ENCODE measurements around the gene ZNF451. TPM values are rescaled to one million over a fixed set of nuclear protein-coding genes. Genes with fewer than 3 reads are reported as not detected.

Gene ZNF451
- polyA plus RNA-seq, 2 of the 4 experiments (the other 2 are of a cell fraction) = 8.9 to 23.0 TPM

- ATAC-seq (no peak), FAIRE-seq (no peak), DNase-seq (ENCODE audit: low read depth in 1 of 2, low spot score in 1 of 2) (no peak)
- Histone ChIP-seq H3K4me3 (no peak overlapping the region), H3K9me3 (no peaks in the 10 kb centered on the region), H3K4me2 (no peak overlapping the region), H3K4me1 (no peaks in the 10 kb centered on the region), H3K27ac (no peak overlapping the region)
- 95% methylated on average over 11 of the region's 11 CpGs for WGBS (ENCODE audit: missing lambda C conversion rate)
- POLR2A ChIA-PET = no interaction called here
- TF ChIP-seq NFE2L2 (conservative IDR thresholded peaks at IDR 0.05; ENCODE audit: low read length) (no peak), EP300 (IDR thresholded peaks at IDR 0.05) (no peak), SMC3 (IDR thresholded peaks at IDR 0.05) (no peak), HOXB5 (CRISPR knock-in tag; IDR thresholded peaks at IDR 0.05) (no peak), POLR2A (IDR thresholded peaks at IDR 0.05; ENCODE audit: low read length) (no peak), FOSB (CRISPR knock-in tag; IDR thresholded peaks at IDR 0.05) (no peak), MAFK (IDR thresholded peaks at IDR 0.05; ENCODE audit: partially characterized antibody) (no peak), KDM1A (IDR thresholded peaks at IDR 0.05; ENCODE audit: low read depth) (no peak), RARB (CRISPR knock-in tag; IDR thresholded peaks at IDR 0.05) (no peak)
- TF ChIP-seq, protein P1, sequence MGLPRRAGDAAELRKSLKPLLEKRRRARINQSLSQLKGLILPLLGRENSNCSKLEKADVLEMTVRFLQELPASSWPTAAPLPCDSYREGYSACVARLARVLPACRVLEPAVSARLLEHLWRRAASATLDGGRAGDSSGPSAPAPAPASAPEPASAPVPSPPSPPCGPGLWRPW (IDR thresholded peaks at IDR 0.05) = no peak
- TF ChIP-seq, protein P2, sequence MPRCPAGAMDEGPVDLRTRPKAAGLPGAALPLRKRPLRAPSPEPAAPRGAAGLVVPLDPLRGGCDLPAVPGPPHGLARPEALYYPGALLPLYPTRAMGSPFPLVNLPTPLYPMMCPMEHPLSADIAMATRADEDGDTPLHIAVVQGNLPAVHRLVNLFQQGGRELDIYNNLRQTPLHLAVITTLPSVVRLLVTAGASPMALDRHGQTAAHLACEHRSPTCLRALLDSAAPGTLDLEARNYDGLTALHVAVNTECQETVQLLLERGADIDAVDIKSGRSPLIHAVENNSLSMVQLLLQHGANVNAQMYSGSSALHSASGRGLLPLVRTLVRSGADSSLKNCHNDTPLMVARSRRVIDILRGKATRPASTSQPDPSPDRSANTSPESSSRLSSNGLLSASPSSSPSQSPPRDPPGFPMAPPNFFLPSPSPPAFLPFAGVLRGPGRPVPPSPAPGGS (IDR thresholded peaks at IDR 0.05) = no peak
- TF ChIP-seq, protein P3, sequence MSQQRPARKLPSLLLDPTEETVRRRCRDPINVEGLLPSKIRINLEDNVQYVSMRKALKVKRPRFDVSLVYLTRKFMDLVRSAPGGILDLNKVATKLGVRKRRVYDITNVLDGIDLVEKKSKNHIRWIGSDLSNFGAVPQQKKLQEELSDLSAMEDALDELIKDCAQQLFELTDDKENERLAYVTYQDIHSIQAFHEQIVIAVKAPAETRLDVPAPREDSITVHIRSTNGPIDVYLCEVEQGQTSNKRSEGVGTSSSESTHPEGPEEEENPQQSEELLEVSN (IDR thresholded peaks at IDR 0.05; ENCODE audit: borderline replicate concordance, low read depth) = no peak
- CTCF ChIA-PET = interaction anchor here (1.2 kb wide), 1 partner anchor 99 kb away, joined by 3 read pairs; no protein-coding TSS in a partner anchor
Measured at GRCh38 chr6:57217270-57217669, 127.3 kb downstream of the ZNF451 start.

Other genes starting within 250 kb of the ZNF451 start
- gene BEND6, start 135.1 kb upstream of the ZNF451 start, polyA plus RNA-seq (2011; rRNA removed) = 2.8 and 2.9 TPM in 2 replicates
- 1.7 to 2.4 TPM (median 2.1 TPM) in 3 replicates for gene BEND6, start 135.1 kb upstream of the ZNF451 start, polyA plus RNA-seq (2017; fragmentation: RNase III; extraction: RNeasy Plus Mini Kit Qiagen cat#74134 plus additional on column Dnase treatment)
- gene KIAA1586, start 43.5 kb upstream of the ZNF451 start, polyA plus RNA-seq (2011; rRNA removed) = 4.6 and 6.3 TPM in 2 replicates
- 4.4 to 5.0 TPM (median 4.7 TPM) in 3 replicates for gene KIAA1586, start 43.5 kb upstream of the ZNF451 start, polyA plus RNA-seq (2017; fragmentation: RNase III; extraction: RNeasy Plus Mini Kit Qiagen cat#74134 plus additional on column Dnase treatment)
- 10.2 and 13.9 TPM in 2 replicates for gene BAG2, start 82.1 kb downstream of the ZNF451 start, polyA plus RNA-seq (2011; rRNA removed)
- 8.7 to 9.5 TPM (median 9.3 TPM) in 3 replicates for gene BAG2, start 82.1 kb downstream of the ZNF451 start, polyA plus RNA-seq (2017; fragmentation: RNase III; extraction: RNeasy Plus Mini Kit Qiagen cat#74134 plus additional on column Dnase treatment)
- gene RAB23, start 132.1 kb downstream of the ZNF451 start, polyA plus RNA-seq (2011; rRNA removed) = 16.3 and 21.5 TPM in 2 replicates
- gene RAB23, start 132.1 kb downstream of the ZNF451 start, polyA plus RNA-seq (2017; fragmentation: RNase III; extraction: RNeasy Plus Mini Kit Qiagen cat#74134 plus additional on column Dnase treatment) = 8.6 to 8.8 TPM (median 8.6 TPM) in 3 replicates
- gene PRIM2, start 227.4 kb downstream of the ZNF451 start, polyA plus RNA-seq (2011; rRNA removed) = 16.5 and 20.1 TPM in 2 replicates
- 15.0 to 16.2 TPM (median 15.2 TPM) in 3 replicates for gene PRIM2, start 227.4 kb downstream of the ZNF451 start, polyA plus RNA-seq (2017; fragmentation: RNase III; extraction: RNeasy Plus Mini Kit Qiagen cat#74134 plus additional on column Dnase treatment)